HCT116 (cell line): ENCODE data around the gene NUDT16L1.

Source experiments
- CEBPB ChIP-seq: IDR thresholded peaks from 2 replicates; pipeline ENCODE4 v1.6.1; 2012; ENCODE audit warnings: low read depth
- CTCF ChIP-seq, 3 experiments: fragments of 200-600 bp in 1 of 3; sonication (generic) in 1 of 3; IDR thresholded peaks in 2 of 3; conservative IDR thresholded peaks in 1 of 3; 2 replicates each; pipeline ENCODE4 v1.5.1; 2012 to 2017; ENCODE audit warnings: low read depth in 2 of 3, low read length in 2 of 3, antibody characterized with exemption in 1 of 3, borderline replicate concordance in 1 of 3, control low read depth in 1 of 3, mild to moderate bottlenecking in 1 of 3, mixed read lengths in 1 of 3, mixed run types in 1 of 3, moderate library complexity in 1 of 3; ENCODE audit not compliant: insufficient read depth in 1 of 3
- EGR1 ChIP-seq: IDR thresholded peaks from 2 replicates; pipeline ENCODE4 v1.6.1; 2012; ENCODE audit warnings: low read depth
- EZH2 ChIP-seq: fragments of 200-600 bp; sonication (generic); IDR thresholded peaks from 2 replicates; pipeline ENCODE4 v1.6.1; 2017; ENCODE audit warnings: antibody characterized with exemption, mixed run types
- JUND ChIP-seq: IDR thresholded peaks from 2 replicates; pipeline ENCODE4 v1.6.1; 2012
- MAX ChIP-seq: IDR thresholded peaks from 2 replicates; pipeline ENCODE4 v1.6.1; 2012
- POLR2A ChIP-seq: IDR thresholded peaks from 2 replicates; pipeline ENCODE4 v1.7.0; 2011; ENCODE audit warnings: borderline replicate concordance; ENCODE audit not compliant: insufficient read depth, insufficient read length; ENCODE audit errors: extremely low read depth
- POLR2AphosphoS5 ChIP-seq: IDR thresholded peaks from 2 replicates; pipeline ENCODE4 v1.6.1; 2011; ENCODE audit warnings: mild to moderate bottlenecking, low read depth, low read length, moderate library complexity
- REST ChIP-seq: IDR thresholded peaks from 2 replicates; pipeline ENCODE4 v1.6.1; 2012; ENCODE audit warnings: low read depth
- ZBTB33 ChIP-seq: IDR thresholded peaks from 2 replicates; pipeline ENCODE4 v1.6.1; 2011; ENCODE audit warnings: mild to moderate bottlenecking, low read length, moderate library complexity; ENCODE audit not compliant: insufficient replicate concordance; ENCODE audit errors: extremely low read depth
- ZNF274 ChIP-seq: fragments of 200-500 bp; sonication (Bioruptor generic); IDR thresholded peaks from 2 replicates; pipeline ENCODE4 v1.6.1; 2014; ENCODE audit warnings: mild to moderate bottlenecking, low read depth, low read length, inconsistent platforms

GRCh38 chr16:4679850-4680636, 13.3 kb upstream of the NUDT16L1 start:
- TF ChIP-seq POLR2A (no peak), CTCF (IDR thresholded peaks at IDR 0.05 in 2 of 3, conservative IDR thresholded peaks at IDR 0.05 in 1 of 3; ENCODE audit: borderline replicate concordance in 1 of 3, insufficient read depth in 1 of 3, low read depth in 2 of 3, low read length in 2 of 3) (no peak), POLR2AphosphoS5 (no peak), CEBPB (no peak), EZH2 (no peak), ZNF274 (no peak), EGR1 (no peak), JUND (no peak), REST (no peak), MAX (no peak), ZBTB33 (no peak)
